HG02588 (cell line): ENCODE measurements around the gene RNF212.
"Not testable (repeated sequence)": the region's sequence is repeated elsewhere in the genome, so short reads cannot be mapped to it uniquely, and the experiment has no call there.

Experiments
- ATAC-seq: cut with Tn5 transposase; IDR thresholded peaks from one replicate; pipeline ENCODE4 v1.9.1; 2021; ENCODE audit warnings: mild to moderate bottlenecking, moderate library complexity; ENCODE audit not compliant: unreplicated experiment

Gene RNF212

GRCh38 chr4:1113311-1114009 is at the start of gene RNF212:
TSS of gene RNF212 (minus strand) at chr4:1113564. CDS start at chr4:1113464, 100 bp downstream.
- no peak for ATAC-seq

GRCh38 chr4:1160351-1160750 is 47.0 kb upstream of the RNF212 start:
- no peak for ATAC-seq

GRCh38 chr4:1156069-1156468 is 42.7 kb upstream of the RNF212 start:
- ATAC-seq, result no peak

- no peak for ATAC-seq
Measured at GRCh38 chr4:1155314-1155713, 42.0 kb upstream of the RNF212 start.

- ATAC-seq, result no peak
Measured at GRCh38 chr4:1154523-1155182, 41.3 kb upstream of the RNF212 start.

DNA sequence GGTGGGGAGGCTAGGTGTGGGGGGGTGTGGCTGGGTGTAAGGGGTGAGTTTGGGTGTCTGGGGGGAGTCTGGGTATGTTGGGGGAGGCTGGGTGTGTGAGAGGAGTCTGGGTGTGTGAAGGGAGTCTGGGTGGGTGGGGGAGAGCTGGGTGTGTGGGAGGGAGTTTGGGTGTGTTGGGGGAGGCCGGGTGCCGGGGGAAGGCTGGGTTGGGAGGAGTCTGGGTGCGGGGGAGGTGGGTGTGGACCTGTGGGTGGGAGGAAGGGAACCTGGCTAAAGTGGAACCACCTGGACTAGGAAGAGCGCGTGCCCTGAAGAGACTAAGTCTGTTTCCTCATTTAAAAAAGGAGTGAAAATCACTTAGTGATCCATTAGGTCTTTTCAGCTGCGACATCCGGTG is 40.8 kb upstream of the RNF212 start:
- ATAC-seq, result no peak

- ATAC-seq, result no peak
Measured at GRCh38 chr4:1153567-1154090, 40.3 kb upstream of the RNF212 start.

GRCh38 chr4:1152290-1152689 is 38.9 kb upstream of the RNF212 start:
- no peak for ATAC-seq

- ATAC-seq, result no peak
Measured at GRCh38 chr4:1151541-1151940, 38.2 kb upstream of the RNF212 start.

DNA sequence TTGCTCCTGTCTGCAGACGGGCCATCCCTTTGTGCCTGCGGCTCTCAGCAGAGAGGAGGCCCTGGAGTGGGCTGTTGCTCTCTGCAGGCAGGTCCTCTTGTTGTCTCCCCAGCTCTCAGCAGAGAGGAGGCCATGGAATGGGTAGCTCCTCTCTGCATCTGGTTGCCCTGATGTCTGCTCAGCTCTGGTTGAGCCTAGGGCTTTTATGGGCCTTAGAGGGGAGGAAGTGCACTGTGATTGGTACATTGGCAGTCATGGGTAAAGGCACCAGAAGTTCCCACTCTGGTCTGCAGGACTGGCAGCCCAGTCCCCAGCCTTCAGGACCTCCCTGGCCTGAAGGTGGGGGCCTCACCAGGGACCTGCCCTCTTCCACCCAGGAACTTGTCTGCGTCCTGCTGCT is 37.5 kb upstream of the RNF212 start:
- no peak for ATAC-seq

GRCh38 chr4:1139860-1140259 is 26.5 kb upstream of the RNF212 start:
- no peak for ATAC-seq

GRCh38 chr4:1137850-1138249 is 24.5 kb upstream of the RNF212 start:
- ATAC-seq, result no peak

DNA sequence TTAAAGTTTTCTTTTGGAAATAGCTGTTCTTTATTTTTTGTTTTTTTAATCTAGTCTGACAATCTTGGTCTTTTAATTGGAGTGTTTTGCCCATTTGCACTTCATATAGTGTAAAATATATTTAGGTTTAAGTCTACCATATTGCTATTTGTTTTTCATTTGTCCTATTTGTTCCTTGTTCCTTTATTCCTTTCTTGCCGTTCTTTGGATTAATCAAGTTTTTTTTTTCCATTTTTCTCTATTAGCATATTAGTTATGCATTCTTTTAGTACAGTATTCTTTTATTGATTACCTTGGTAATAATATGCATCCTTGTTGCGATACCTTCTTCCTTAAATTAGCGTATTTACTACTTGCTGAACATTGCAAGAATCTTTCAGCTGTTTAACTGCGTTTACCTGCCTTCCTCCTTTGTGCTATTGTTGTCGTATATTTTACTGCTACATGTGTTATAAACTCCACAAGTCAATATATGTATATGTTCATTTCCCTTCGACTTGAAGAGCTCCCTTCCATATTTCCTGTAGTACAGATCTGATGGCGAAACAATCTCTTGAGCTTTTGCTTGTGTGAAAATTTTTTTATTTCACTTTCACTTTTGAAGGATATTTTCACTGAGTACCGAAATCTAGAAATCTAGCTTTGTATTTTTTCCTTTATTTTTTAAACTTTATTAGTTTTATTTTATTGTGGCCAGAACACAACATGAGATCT is 23.9 kb upstream of the RNF212 start:
- ATAC-seq, result no peak

DNA sequence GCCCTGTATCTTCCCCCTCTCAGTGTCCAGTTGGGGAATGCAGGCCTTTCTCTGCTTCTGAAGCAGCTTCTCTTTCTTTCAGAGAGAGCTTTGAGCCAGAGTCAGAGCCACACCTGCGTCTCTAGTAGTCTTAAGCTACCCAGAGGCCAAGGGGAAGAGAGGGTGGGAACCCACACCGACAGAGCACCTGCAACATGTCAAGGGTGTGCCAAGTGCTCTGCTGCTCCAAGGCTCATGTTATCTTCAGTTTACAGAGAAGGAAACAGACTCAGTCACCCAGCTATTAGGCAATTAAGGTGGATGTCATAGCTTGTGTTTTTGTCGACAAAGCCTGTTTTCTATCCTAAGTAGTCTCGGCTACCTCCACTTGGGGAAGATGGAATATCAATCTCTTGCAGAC is 22.7 kb upstream of the RNF212 start:
- ATAC-seq, result no peak

GRCh38 chr4:1133033-1133432 is 19.7 kb upstream of the RNF212 start:
- ATAC-seq, result no peak

DNA sequence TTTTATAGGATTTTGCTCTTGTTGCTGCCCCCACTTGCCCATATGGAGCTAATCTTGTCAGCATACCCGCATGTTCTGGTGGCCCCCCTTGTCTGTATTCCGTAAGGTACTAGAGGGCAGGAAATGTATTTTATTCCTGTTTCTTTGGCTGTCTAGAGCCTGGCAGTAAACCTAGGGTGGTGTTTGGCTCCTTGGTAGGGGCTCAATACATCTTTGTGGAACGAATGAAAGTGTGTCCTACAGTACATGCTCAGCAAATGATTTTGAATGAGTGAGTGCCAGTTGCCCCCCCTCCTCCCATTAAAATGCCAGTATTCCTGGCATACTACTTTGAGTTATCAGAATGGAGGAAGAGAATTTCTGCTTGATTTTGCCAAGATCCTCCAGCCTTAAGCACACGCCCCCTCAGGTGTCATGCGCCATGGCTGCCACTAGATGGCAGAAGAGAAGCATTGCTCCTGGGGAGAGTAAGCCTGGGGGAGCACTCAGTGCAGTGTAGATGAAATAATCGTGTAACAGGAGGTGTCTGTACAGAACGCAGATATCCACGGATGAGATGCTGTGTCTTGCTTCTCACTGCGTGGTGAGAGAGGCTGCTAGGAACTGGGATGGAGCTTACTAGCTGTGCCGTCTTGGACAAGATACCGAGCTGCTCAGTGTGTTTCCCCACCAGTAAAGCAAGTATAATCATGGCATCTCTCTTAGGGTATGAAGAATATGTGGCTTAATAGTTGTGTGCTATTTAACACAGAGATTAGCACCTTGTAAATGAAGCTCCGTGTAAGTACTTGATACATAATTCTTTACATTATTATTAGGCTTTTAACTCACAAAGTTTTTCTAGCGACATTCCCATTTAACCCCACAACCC is 17.2 kb upstream of the RNF212 start:
- peak; percentile 67 for ATAC-seq

DNA sequence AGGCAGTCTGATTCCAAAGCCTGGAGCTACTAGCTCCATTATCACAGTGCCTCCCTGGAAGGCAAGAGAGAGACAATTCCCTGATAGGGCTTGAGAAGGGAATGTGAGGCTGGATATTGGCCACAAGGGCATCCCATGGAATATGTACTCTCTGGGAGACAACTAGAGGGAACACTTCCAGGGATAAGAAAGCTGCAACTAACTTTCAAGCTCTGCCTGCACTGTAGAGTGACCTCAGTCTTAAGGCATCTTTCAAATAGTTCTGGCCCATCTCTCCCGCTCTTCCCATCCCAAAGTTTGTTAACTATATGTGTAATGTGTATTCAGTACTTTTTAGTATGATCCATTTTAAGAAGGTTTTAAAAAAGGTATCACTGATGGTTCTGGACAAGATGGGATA is 13.1 kb upstream of the RNF212 start:
- ATAC-seq, result no peak

DNA sequence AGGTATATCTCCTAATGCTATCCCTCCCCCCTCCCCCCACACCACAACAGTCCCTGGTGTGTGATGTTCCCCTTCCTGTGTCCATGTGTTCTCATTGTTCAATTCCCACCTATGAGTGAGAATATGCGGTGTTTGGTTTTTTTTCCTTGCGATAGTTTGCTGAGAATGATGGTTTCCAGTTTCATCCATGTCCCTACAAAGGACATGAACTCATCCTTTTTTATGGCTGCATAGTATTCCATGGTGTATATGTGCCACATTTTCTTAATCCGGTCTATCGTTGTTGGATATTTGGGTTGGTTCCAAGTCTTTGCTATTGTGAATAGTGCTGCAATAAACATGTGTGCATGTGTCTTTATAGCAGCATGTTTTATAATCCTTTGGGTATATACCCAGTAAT is 12.1 kb upstream of the RNF212 start:
- ATAC-seq, result not testable (repeated sequence)

GRCh38 chr4:1124818-1125217 is 11.5 kb upstream of the RNF212 start:
- no peak for ATAC-seq

GRCh38 chr4:1122505-1122904 is 9.1 kb upstream of the RNF212 start:
- ATAC-seq, result no peak

DNA sequence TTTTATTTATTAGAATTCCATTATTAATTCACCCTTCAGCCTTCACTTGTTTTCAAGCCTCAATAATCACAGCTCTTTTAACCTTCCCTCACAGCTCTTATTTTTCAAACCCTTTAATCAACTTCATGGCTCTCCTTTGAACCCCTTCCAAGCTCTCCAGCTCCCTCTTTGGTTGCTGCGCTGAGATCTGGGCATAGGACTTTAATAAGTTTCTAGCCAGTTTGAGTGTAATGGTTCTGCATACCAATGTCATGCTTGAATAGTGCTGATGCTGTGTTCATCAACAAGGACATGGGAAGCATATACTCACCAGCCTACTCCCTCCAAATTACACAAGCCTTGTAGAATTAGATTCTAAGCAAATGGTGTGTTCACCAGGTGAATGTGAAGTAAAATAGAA is 3.5 kb upstream of the RNF212 start:
- no peak for ATAC-seq
